Measurements from ENCODE around the gene SIX5.

DNA sequence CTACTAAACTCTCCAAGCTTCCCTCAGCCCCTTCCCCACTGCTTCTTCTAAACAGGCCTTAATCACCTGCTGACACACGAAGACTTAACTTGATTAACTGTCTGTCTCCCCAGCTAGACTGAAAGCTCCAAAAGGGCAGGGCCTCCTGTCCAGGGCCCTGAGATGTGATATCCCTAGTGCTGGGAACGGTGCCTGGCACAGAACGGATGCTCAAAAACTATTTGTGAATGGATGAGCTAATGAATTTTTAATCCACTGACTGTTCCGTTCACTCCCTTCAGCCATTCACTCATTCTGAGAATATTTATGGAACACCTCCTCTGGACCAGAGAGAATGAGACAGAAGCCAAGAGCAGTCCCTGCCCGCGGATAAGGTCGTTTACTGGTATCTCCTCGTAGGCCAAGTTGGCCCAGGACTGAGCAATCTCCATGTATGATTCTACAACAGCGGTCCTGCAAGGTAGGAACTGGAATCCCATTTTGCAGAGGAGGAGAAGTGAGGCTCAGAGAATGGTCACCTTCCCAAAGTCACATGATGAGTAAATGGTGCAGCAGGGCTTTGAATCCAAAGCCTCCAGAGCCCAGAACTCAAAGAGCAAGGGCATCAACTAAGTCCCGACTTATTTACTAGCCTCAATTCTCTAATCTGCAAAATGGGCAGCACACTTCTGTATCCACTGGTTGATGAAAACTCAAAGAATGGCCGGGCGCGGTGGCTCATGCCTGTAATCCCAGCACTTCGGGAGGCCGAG is 20.2 kb upstream of the SIX5 start:
- TF ChIP-seq, protein P1, sequence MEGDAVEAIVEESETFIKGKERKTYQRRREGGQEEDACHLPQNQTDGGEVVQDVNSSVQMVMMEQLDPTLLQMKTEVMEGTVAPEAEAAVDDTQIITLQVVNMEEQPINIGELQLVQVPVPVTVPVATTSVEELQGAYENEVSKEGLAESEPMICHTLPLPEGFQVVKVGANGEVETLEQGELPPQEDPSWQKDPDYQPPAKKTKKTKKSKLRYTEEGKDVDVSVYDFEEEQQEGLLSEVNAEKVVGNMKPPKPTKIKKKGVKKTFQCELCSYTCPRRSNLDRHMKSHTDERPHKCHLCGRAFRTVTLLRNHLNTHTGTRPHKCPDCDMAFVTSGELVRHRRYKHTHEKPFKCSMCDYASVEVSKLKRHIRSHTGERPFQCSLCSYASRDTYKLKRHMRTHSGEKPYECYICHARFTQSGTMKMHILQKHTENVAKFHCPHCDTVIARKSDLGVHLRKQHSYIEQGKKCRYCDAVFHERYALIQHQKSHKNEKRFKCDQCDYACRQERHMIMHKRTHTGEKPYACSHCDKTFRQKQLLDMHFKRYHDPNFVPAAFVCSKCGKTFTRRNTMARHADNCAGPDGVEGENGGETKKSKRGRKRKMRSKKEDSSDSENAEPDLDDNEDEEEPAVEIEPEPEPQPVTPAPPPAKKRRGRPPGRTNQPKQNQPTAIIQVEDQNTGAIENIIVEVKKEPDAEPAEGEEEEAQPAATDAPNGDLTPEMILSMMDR (IDR thresholded peaks at IDR 0.05; ENCODE audit: insufficient read depth, low read depth, low read length), result no peak
- no peak for TF ChIP-seq EZH2 (IDR thresholded peaks at IDR 0.05; ENCODE audit: insufficient read depth, low read length)
